KMS-11 (cell line): ENCODE data around the gene SYPL2.
A peak's percentile ranks its signal among the peaks of the same experiment; 100 is the strongest.

ENCODE experiments used
- H2AFZ ChIP-seq: fragments of 200-600 bp; sonication (generic); 2 replicates; pipeline ENCODE4 v1.6.1; 2016; ENCODE audit warnings: antibody characterized with exemption, mixed run types, low read depth
- H3K27ac ChIP-seq: fragments of 200-600 bp; sonication (generic); 2 replicates; pipeline ENCODE4 v1.6.1; 2016; ENCODE audit warnings: mild to moderate bottlenecking, mixed run types
- H3K27me3 ChIP-seq: fragments of 200-600 bp; sonication (generic); 2 replicates; pipeline ENCODE4 v1.6.1; 2017; ENCODE audit warnings: mild to moderate bottlenecking, low read depth, mixed run types, moderate library complexity; ENCODE audit not compliant: insufficient read depth
- H3K36me3 ChIP-seq: fragments of 200-600 bp; sonication (generic); 2 replicates; pipeline ENCODE4 v1.6.1; 2017; ENCODE audit warnings: mild to moderate bottlenecking, mixed run types; ENCODE audit not compliant: insufficient read depth
- H3K4me1 ChIP-seq: fragments of 200-600 bp; sonication (generic); 2 replicates; pipeline ENCODE4 v1.6.1; 2016; ENCODE audit warnings: mild to moderate bottlenecking, low read depth, mixed run types; ENCODE audit not compliant: poor library complexity, severe bottlenecking
- H3K4me2 ChIP-seq: fragments of 200-600 bp; sonication (generic); 2 replicates; pipeline ENCODE4 v1.7.0; 2016; ENCODE audit warnings: mild to moderate bottlenecking, mixed run types
- H3K4me3 ChIP-seq: fragments of 200-600 bp; sonication (generic); IDR thresholded peaks from 2 replicates; pipeline ENCODE4 v1.6.1; 2017; ENCODE audit warnings: low read depth, low read length, mixed read lengths; ENCODE audit not compliant: insufficient read depth
- H3K79me2 ChIP-seq: fragments of 200-600 bp; sonication (generic); 2 replicates; pipeline ENCODE4 v1.6.1; 2016; ENCODE audit warnings: low read depth, mixed run types; ENCODE audit not compliant: insufficient read depth
- H3K9ac ChIP-seq: fragments of 200-600 bp; sonication (generic); 2 replicates; pipeline ENCODE4 v1.6.1; 2016; ENCODE audit warnings: mild to moderate bottlenecking, mixed run types
- H4K20me1 ChIP-seq: fragments of 200-600 bp; sonication (generic); 2 replicates; pipeline ENCODE4 v1.6.1; 2016; ENCODE audit warnings: mild to moderate bottlenecking, mixed run types; ENCODE audit not compliant: insufficient read depth
- TF ChIP-seq, protein P1 (sequence below): fragments of 200-600 bp; sonication (generic); conservative IDR thresholded peaks from 2 replicates; pipeline ENCODE4 v1.6.1; 2017; ENCODE audit warnings: low read depth, mild to moderate bottlenecking, antibody characterized with exemption, low read length, moderate library complexity, mixed read lengths

Gene SYPL2

DNA sequence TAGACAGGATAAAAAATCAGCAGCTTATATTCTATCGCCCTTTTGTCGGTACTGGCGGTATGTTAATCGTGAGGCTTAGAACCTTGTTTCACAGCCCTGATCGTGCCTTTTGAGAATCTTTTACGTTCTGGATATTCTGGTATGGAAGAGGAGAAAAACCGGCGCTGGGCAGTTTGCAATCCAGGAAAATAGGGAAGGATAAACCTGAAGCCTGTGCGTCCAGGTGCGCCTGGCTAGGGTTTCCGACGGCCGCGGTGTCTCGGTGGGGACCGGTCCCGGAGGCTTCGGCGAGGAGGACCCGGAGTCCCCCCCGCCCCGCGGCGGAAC lies 258 bp upstream of the SYPL2 start:
- no peak overlapping the region for H3K4me3 ChIP-seq
- TF ChIP-seq, protein P1, sequence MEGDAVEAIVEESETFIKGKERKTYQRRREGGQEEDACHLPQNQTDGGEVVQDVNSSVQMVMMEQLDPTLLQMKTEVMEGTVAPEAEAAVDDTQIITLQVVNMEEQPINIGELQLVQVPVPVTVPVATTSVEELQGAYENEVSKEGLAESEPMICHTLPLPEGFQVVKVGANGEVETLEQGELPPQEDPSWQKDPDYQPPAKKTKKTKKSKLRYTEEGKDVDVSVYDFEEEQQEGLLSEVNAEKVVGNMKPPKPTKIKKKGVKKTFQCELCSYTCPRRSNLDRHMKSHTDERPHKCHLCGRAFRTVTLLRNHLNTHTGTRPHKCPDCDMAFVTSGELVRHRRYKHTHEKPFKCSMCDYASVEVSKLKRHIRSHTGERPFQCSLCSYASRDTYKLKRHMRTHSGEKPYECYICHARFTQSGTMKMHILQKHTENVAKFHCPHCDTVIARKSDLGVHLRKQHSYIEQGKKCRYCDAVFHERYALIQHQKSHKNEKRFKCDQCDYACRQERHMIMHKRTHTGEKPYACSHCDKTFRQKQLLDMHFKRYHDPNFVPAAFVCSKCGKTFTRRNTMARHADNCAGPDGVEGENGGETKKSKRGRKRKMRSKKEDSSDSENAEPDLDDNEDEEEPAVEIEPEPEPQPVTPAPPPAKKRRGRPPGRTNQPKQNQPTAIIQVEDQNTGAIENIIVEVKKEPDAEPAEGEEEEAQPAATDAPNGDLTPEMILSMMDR = no peak
- no peak overlapping the region for H3K27ac ChIP-seq
- H4K20me1 ChIP-seq = no peaks in the 10 kb centered on the region
- no peaks in the 10 kb centered on the region for H3K36me3 ChIP-seq
- no peak overlapping the region for H3K9ac ChIP-seq
- H3K4me1 ChIP-seq = no peaks in the 10 kb centered on the region
- H3K4me2 ChIP-seq = peak overlapping the region; percentile 18; the same call in 1 of the 2 replicates
- H3K27me3 ChIP-seq = peaks cover 25% of the 10 kb centered on the region; the same call in 1 of the 2 replicates
- H3K79me2 ChIP-seq = no peaks in the 10 kb centered on the region
- peak overlapping the region; percentile 50 for H2AFZ ChIP-seq

DNA sequence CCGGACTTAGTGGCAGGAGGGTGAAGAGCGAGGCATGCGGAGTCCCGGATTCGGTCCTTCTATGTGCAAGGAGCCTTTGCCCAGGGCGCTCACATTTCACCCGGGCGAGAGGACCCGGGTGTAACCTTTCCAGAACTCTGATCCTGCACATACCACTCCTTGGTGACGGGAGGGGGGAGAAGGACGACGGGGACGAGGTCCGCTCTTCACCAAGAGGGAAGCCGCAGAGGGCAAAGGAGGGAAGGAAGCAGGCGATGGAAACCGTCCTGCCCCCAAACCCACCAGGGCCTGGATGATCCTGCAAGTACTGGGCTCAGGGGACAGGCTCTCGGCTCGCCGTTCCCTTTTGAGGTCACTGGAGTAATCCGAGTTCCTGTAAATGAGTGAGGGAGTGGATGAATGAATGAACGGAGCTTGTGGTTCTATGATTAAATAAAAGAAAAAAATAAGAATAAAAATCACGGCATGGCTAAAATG lies 993 bp downstream of the SYPL2 start:
- Histone ChIP-seq H3K27me3 (peaks cover 37% of the 10 kb centered on the region; the same call in 1 of the 2 replicates), H3K4me3 (no peak overlapping the region), H4K20me1 (no peaks in the 10 kb centered on the region), H3K36me3 (no peaks in the 10 kb centered on the region), H3K4me2 (no peak overlapping the region), H3K4me1 (no peaks in the 10 kb centered on the region), H3K79me2 (no peaks in the 10 kb centered on the region), H3K27ac (no peak overlapping the region), H3K9ac (no peak overlapping the region), H2AFZ (no peak overlapping the region)
- TF ChIP-seq, protein P1 = no peak

- Histone ChIP-seq H3K4me2 (no peak overlapping the region), H3K79me2 (no peaks in the 10 kb centered on the region), H2AFZ (no peak overlapping the region), H3K27me3 (peaks cover 37% of the 10 kb centered on the region; the same call in 1 of the 2 replicates), H3K9ac (no peak overlapping the region), H3K4me1 (no peaks in the 10 kb centered on the region), H3K36me3 (no peaks in the 10 kb centered on the region), H4K20me1 (no peaks in the 10 kb centered on the region), H3K27ac (no peak overlapping the region), H3K4me3 (no peak overlapping the region)
- TF ChIP-seq, protein P1 = no peak
Observed at GRCh38 chr1:109468061-109468460, 1.7 kb downstream of the SYPL2 start.

- H3K4me2 ChIP-seq = no peak overlapping the region
- no peak overlapping the region for H2AFZ ChIP-seq
- no peak overlapping the region for H3K27ac ChIP-seq
- H3K36me3 ChIP-seq = no peaks in the 10 kb centered on the region
- no peaks in the 10 kb centered on the region for H3K4me1 ChIP-seq
- H3K9ac ChIP-seq = no peak overlapping the region
- H4K20me1 ChIP-seq = no peaks in the 10 kb centered on the region
- peaks cover 38% of the 10 kb centered on the region; the same call in 1 of the 2 replicates for H3K27me3 ChIP-seq
- TF ChIP-seq, protein P1 = no peak
- H3K4me3 ChIP-seq = no peak overlapping the region
- H3K79me2 ChIP-seq = no peaks in the 10 kb centered on the region
Observed at GRCh38 chr1:109468903-109469302, 2.6 kb downstream of the SYPL2 start.
